ENCODE data around the gene SDHAF2.

- TF ChIP-seq EZH2 (IDR thresholded peaks at IDR 0.05; ENCODE audit: insufficient read depth, poor library complexity, severe bottlenecking) (no peak), EZH2phosphoT487 (IDR thresholded peaks at IDR 0.05; ENCODE audit: insufficient read depth, low read depth) (no peak)
Measured at GRCh38 chr11:61422226-61422625, 7.7 kb upstream of the SDHAF2 start.
